Astrocyte (in vitro differentiated cells and primary cell): ENCODE data around the gene SPATC1L. TPM values are rescaled to one million over a fixed set of nuclear protein-coding genes. Genes with fewer than 3 reads are reported as not detected.

ENCODE experiments used
- DNase-seq: peaks from one replicate; pipeline ENCODE4 v3.0.0-alpha.2; 2010; ENCODE audit warnings: low read depth
- FAIRE-seq: peaks from 2 replicates; lab custom pipeline; 2011; peaks lifted over from hg19 to GRCh38; lab: Jason Lieb, UNC
- H2AFZ ChIP-seq: 2 replicates; pipeline ENCODE4 v1.6.0; 2012; ENCODE audit warnings: low read depth, low read length, inconsistent platforms
- H3K27ac ChIP-seq: 2 replicates; pipeline ENCODE4 v1.5.1; 2011; ENCODE audit warnings: low read depth, low read length, inconsistent platforms
- H3K27me3 ChIP-seq: 2 replicates; pipeline ENCODE4 v1.6.0; 2011; ENCODE audit warnings: low read length, inconsistent platforms; ENCODE audit not compliant: insufficient read depth
- H3K36me3 ChIP-seq: 2 replicates; pipeline ENCODE4 v1.5.1; 2011; ENCODE audit warnings: low read length, inconsistent platforms; ENCODE audit not compliant: insufficient read depth
- H3K4me1 ChIP-seq: 2 replicates; pipeline ENCODE4 v1.5.1; 2011; ENCODE audit warnings: low read length, inconsistent platforms; ENCODE audit not compliant: insufficient read depth
- H3K4me2 ChIP-seq: 2 replicates; pipeline ENCODE4 v1.6.0; 2012; ENCODE audit warnings: low read length, inconsistent platforms
- H3K4me3 ChIP-seq: 2 replicates; pipeline ENCODE4 v1.5.1; 2011; ENCODE audit warnings: low read depth, mild to moderate bottlenecking, low read length, inconsistent platforms; ENCODE audit not compliant: insufficient read depth
- H3K79me2 ChIP-seq: 2 replicates; pipeline ENCODE4 v1.6.0; 2012; ENCODE audit warnings: mild to moderate bottlenecking, low read length, inconsistent platforms; ENCODE audit not compliant: insufficient read depth
- H3K9ac ChIP-seq: 2 replicates; pipeline ENCODE4 v1.6.0; 2012; ENCODE audit warnings: mild to moderate bottlenecking, low read length, inconsistent platforms
- H3K9me3 ChIP-seq: 2 replicates; pipeline ENCODE4 v1.5.1; 2012; ENCODE audit warnings: low read depth, mild to moderate bottlenecking, low read length, inconsistent platforms; ENCODE audit not compliant: insufficient read depth
- H4K20me1 ChIP-seq: 2 replicates; pipeline ENCODE4 v1.6.0; 2012; ENCODE audit warnings: low read length, inconsistent platforms; ENCODE audit not compliant: insufficient read depth
- H3K27ac Mint-ChIP-seq: one replicate; pipeline ENCODE4 v1.8.0; 2021; ENCODE audit warnings: mild to moderate bottlenecking, mixed read lengths; ENCODE audit not compliant: unreplicated experiment
- H3K27me3 Mint-ChIP-seq: one replicate; pipeline ENCODE4 v1.8.0; 2021; ENCODE audit warnings: low read depth, mixed read lengths; ENCODE audit not compliant: unreplicated experiment
- H3K36me3 Mint-ChIP-seq: one replicate; pipeline ENCODE4 v1.8.0; 2021; ENCODE audit warnings: low read depth, mixed read lengths; ENCODE audit not compliant: unreplicated experiment
- H3K4me1 Mint-ChIP-seq: one replicate; pipeline ENCODE4 v1.8.0; 2021; ENCODE audit warnings: low read depth, mixed read lengths; ENCODE audit not compliant: unreplicated experiment
- H3K4me3 Mint-ChIP-seq: one replicate; pipeline ENCODE4 v1.8.0; 2021; ENCODE audit warnings: mild to moderate bottlenecking, moderate library complexity, mixed read lengths; ENCODE audit not compliant: unreplicated experiment
- H3K9me3 Mint-ChIP-seq: one replicate; pipeline ENCODE4 v1.8.0; 2021; ENCODE audit warnings: mild to moderate bottlenecking, mixed read lengths; ENCODE audit not compliant: unreplicated experiment
- CTCF ChIP-seq: IDR thresholded peaks from 2 replicates; pipeline ENCODE4 v1.5.1; 2011; ENCODE audit warnings: low read depth, mild to moderate bottlenecking, inconsistent platforms, low read length, moderate library complexity; ENCODE audit not compliant: insufficient read depth
- EZH2 ChIP-seq: IDR thresholded peaks from 2 replicates; pipeline ENCODE4 v1.6.1; 2012; ENCODE audit warnings: mild to moderate bottlenecking, low read length, inconsistent platforms; ENCODE audit not compliant: insufficient read depth
- total RNA-seq: library from RNA; stranded (reverse); gene quantifications from 2 replicates; pipeline ENCODE4 v1.2.1, GENCODE V29; 2021

SPATC1L gene
- total RNA-seq, 1 donor from 2014 or later, result 17.8 TPM

- no peak overlapping the region for H3K27ac ChIP-seq
- H3K36me3 ChIP-seq, result no peaks in the 10 kb centered on the region
- no peaks in the 10 kb centered on the region for H3K27me3 ChIP-seq
- no peaks in the 10 kb centered on the region for H4K20me1 ChIP-seq
- Mint-ChIP-seq H3K27ac (no peak overlapping the region), H3K27me3 (no peaks in the 10 kb centered on the region), H3K36me3 (no peaks in the 10 kb centered on the region), H3K9me3 (no peaks in the 10 kb centered on the region), H3K4me3 (no peak overlapping the region), H3K4me1 (peaks cover 4% of the 10 kb centered on the region)
- no peak overlapping the region for H3K4me3 ChIP-seq
- no peak overlapping the region for H3K4me2 ChIP-seq
- peaks cover 3% of the 10 kb centered on the region for H3K9me3 ChIP-seq
- TF ChIP-seq EZH2, result no peak
- no peak for TF ChIP-seq CTCF
- H2AFZ ChIP-seq, result no peak overlapping the region
- H3K79me2 ChIP-seq, result no peaks in the 10 kb centered on the region
- no peak overlapping the region for H3K9ac ChIP-seq
- FAIRE-seq, result no peak
- no peak for DNase-seq
- peaks cover 5% of the 10 kb centered on the region for H3K4me1 ChIP-seq
Observed at GRCh38 chr21:46145840-46146691, 38.2 kb downstream of the SPATC1L start.

- H3K27ac ChIP-seq, result no peak overlapping the region
Observed at GRCh38 chr21:46145159-46145839, 39.0 kb downstream of the SPATC1L start.

More at GRCh38 chr21:46145159-46145839, 39.0 kb downstream of the SPATC1L start:
- Histone ChIP-seq H3K36me3 (no peaks in the 10 kb centered on the region), H4K20me1 (no peaks in the 10 kb centered on the region), H3K79me2 (no peaks in the 10 kb centered on the region), H3K4me3 (no peak overlapping the region), H3K4me1 (peaks cover 5% of the 10 kb centered on the region), H3K27me3 (no peaks in the 10 kb centered on the region), H2AFZ (no peak overlapping the region), H3K9ac (no peak overlapping the region), H3K9me3 (peaks cover 3% of the 10 kb centered on the region), H3K4me2 (no peak overlapping the region)
- FAIRE-seq, result no peak
- no peak overlapping the region for H3K27ac Mint-ChIP-seq
- H3K4me3 Mint-ChIP-seq, result no peak overlapping the region
- H3K27me3 Mint-ChIP-seq, result peaks cover 6% of the 10 kb centered on the region
- DNase-seq, result no peak
- H3K9me3 Mint-ChIP-seq, result no peaks in the 10 kb centered on the region
- H3K36me3 Mint-ChIP-seq, result no peaks in the 10 kb centered on the region
- peaks cover 4% of the 10 kb centered on the region for H3K4me1 Mint-ChIP-seq
- TF ChIP-seq CTCF (no peak), EZH2 (no peak)
